ENCODE data around the gene NRP2. TPM values are rescaled to one million over a fixed set of nuclear protein-coding genes. Genes with fewer than 3 reads are reported as not detected.

The NRP2 gene
- total RNA-seq, 4 donors from 2014 or later, result 1.6 to 4.1 (median 2.2) TPM

- peaks cover 20 to 54% (median 43%) of the 10 kb centered on the region in 3 donors for H3K27me3 ChIP-seq
- no peaks in the 10 kb centered on the region for H3K36me3 ChIP-seq
- intact Hi-C loops (cut with DNase I; ENCODE audit: low total_unique reads), result loop anchor here (10.0 kb wide), 1 partner anchor 1421 kb away; no protein-coding TSS in a partner anchor
- no peaks in the 10 kb centered on the region for H3K9me3 ChIP-seq
- DNase-seq, result no peak
- peak overlapping the region; percentile 45 to 71 (median 62) for H3K4me3 ChIP-seq
- H3K4me1 ChIP-seq, result peaks cover 17 to 24% of the 10 kb centered on the region in 2 donors
- no peak for TF ChIP-seq CTCF (IDR thresholded peaks at IDR 0.05 in 4 of 5, conservative IDR thresholded peaks at IDR 0.05 in 1 of 5)
- TF ChIP-seq POLR2A (IDR thresholded peaks at IDR 0.05), result no peak
- H3K27ac ChIP-seq, result peak overlapping the region in 1 of 4 donors; percentile 48
- in situ Hi-C loops (cut with MboI; ENCODE audit: low sequenced_read_pairs in 4 of 4), result loop anchor here in 1 of 4 donors (25.0 kb wide), 1 partner anchor 1374 kb away; no protein-coding TSS in a partner anchor
- ATAC-seq, result no peak
Measured at GRCh38 chr2:205686056-205686782, 3.9 kb downstream of the NRP2 start.

DNA sequence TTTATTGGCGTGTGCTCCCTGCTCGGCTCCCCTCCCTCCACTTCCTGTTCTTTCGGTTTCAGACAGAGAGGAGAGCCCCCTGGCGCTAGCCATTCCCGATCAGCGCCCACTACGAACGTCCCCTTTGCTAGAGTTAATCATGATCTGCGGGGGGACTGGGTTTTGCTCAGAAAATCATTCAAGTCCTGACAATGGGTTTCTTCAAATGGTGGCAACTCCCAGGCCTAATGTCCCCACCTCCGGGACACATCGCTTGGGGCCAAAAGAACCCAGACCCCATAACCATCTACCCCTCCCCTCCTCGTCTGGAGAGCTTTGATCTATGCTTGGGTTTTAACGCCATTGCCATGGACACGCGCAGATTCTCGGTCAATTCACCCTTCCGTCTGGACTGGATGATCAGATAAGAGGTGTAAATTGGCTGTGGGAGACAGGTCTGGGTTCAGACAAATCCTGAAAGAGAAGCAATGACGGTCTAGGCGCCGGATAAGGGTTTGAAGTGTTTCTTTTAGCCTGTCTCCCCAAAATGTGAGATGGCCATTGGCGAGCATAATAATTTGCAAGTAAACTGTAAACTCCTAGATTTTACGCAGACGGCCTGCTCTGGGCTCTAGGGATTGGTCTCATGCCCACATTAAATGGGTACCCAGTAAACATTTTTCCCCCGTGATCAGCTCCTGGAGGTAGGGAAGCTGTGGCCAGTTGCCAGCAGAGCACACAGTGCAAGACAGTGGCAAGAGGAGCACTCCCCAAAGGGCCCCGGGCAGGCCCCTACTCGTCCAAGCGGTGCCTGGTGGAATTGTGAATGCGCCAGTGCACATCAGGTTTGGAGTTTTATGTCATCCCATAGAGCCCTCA lies 4.7 kb downstream of the NRP2 start:
- Histone ChIP-seq H3K4me3 (peak overlapping the region in 3 of 4 donors; percentile 45 to 71 (median 62)), H3K27ac (peak overlapping the region in 1 of 4 donors; percentile 30), H3K36me3 (no peaks in the 10 kb centered on the region), H3K9me3 (no peaks in the 10 kb centered on the region), H3K27me3 (peaks cover 12 to 46% (median 36%) of the 10 kb centered on the region in 3 donors), H3K4me1 (peaks cover 11 to 18% of the 10 kb centered on the region in 2 donors)
- TF ChIP-seq POLR2A (IDR thresholded peaks at IDR 0.05), result no peak
- TF ChIP-seq CTCF (IDR thresholded peaks at IDR 0.05 in 4 of 5, conservative IDR thresholded peaks at IDR 0.05 in 1 of 5), result no peak
- intact Hi-C loops (cut with DNase I; ENCODE audit: low total_unique reads) (loop anchor here (10.0 kb wide), 1 partner anchor 1422 kb away; no protein-coding TSS in a partner anchor), in situ Hi-C loops (cut with MboI; ENCODE audit: low sequenced_read_pairs in 4 of 4) (loop anchor here in 1 of 4 donors (25.0 kb wide), 1 partner anchor 1375 kb away; no protein-coding TSS in a partner anchor)
- DNase-seq (no peak), ATAC-seq (no peak)

GRCh38 chr2:205687641-205687956 lies 5.3 kb downstream of the NRP2 start:
- no peak for ATAC-seq
- Histone ChIP-seq H3K9me3 (no peaks in the 10 kb centered on the region), H3K4me1 (peaks cover 11 to 13% of the 10 kb centered on the region in 2 donors), H3K36me3 (no peaks in the 10 kb centered on the region), H3K4me3 (no peak overlapping the region), H3K27ac (no peak overlapping the region), H3K27me3 (peaks cover 11 to 41% (median 32%) of the 10 kb centered on the region in 3 donors)
- in situ Hi-C loops (cut with MboI; ENCODE audit: low sequenced_read_pairs in 4 of 4) (loop anchor here in 1 of 4 donors (25.0 kb wide), 1 partner anchor 1375 kb away; no protein-coding TSS in a partner anchor), intact Hi-C loops (cut with DNase I; ENCODE audit: low total_unique reads) (loop anchor here (10.0 kb wide), 1 partner anchor 1423 kb away; no protein-coding TSS in a partner anchor)
- TF ChIP-seq CTCF (IDR thresholded peaks at IDR 0.05 in 4 of 5, conservative IDR thresholded peaks at IDR 0.05 in 1 of 5) (no peak), POLR2A (IDR thresholded peaks at IDR 0.05) (no peak)
- no peak for DNase-seq

GRCh38 chr2:205688417-205689200 lies 6.3 kb downstream of the NRP2 start:
- DNase-seq, result no peak
- in situ Hi-C loops (cut with MboI; ENCODE audit: low sequenced_read_pairs in 4 of 4), result loop anchor here in 1 of 4 donors (25.0 kb wide), 1 partner anchor 1376 kb away; no protein-coding TSS in a partner anchor
- H3K4me1 ChIP-seq, result peaks cover 10 to 11% of the 10 kb centered on the region in 2 donors
- TF ChIP-seq CTCF (IDR thresholded peaks at IDR 0.05 in 4 of 5, conservative IDR thresholded peaks at IDR 0.05 in 1 of 5), result no peak
- no peak for TF ChIP-seq POLR2A (IDR thresholded peaks at IDR 0.05)
- H3K9me3 ChIP-seq, result no peaks in the 10 kb centered on the region
- peak in 1 of 2 donors; percentile 27 for ATAC-seq
- no peaks in the 10 kb centered on the region for H3K36me3 ChIP-seq
- peaks cover 7 to 32% (median 23%) of the 10 kb centered on the region in 3 donors for H3K27me3 ChIP-seq
- H3K4me3 ChIP-seq, result no peak overlapping the region
- intact Hi-C loops (cut with DNase I; ENCODE audit: low total_unique reads), result loop anchor here (10.0 kb wide), 1 partner anchor 1424 kb away; no protein-coding TSS in a partner anchor
- peak overlapping the region in 2 of 4 donors; percentile 8 to 21 for H3K27ac ChIP-seq

All from gastrocnemius medialis (tissue), 4 donors.